ENCODE data around the gene CSRNP2. TPM values are rescaled to one million over a fixed set of nuclear protein-coding genes. Genes with fewer than 3 reads are reported as not detected.
"Not testable (repeated sequence)": the region's sequence is repeated elsewhere in the genome, so short reads cannot be mapped to it uniquely, and the experiment has no call there.

CSRNP2 gene
- total and polyA plus RNA-seq, 2 donors = 11.7 to 16.7 TPM

GRCh38 chr12:51017452-51017851, 65.9 kb downstream of the CSRNP2 start:
- H3K4me3 ChIP-seq (ENCODE audit: low read length in 2 of 2) = no peak overlapping the region
- DNase-seq (ENCODE audit: low read depth in 6 of 9, low spot score in 9 of 9) = no peak
- H3K9me3 ChIP-seq (ENCODE audit: control insufficient read depth in 2 of 2, insufficient read depth in 1 of 2, low read length in 1 of 2) = no peaks in the 10 kb centered on the region
- H3K27me3 ChIP-seq (ENCODE audit: control insufficient read depth in 2 of 2, insufficient read depth in 1 of 2, low read length in 1 of 2) = no peaks in the 10 kb centered on the region
- peaks cover 3 to 4% of the 10 kb centered on the region in 2 donors for H3K36me3 ChIP-seq (ENCODE audit: control insufficient read depth in 2 of 2, insufficient read depth in 2 of 2, low read length in 1 of 2)
- H3K27ac ChIP-seq (ENCODE audit: low read depth in 1 of 2, low read length in 1 of 2) = no peak overlapping the region
- H3K4me1 ChIP-seq (ENCODE audit: control insufficient read depth in 2 of 2, insufficient read depth in 2 of 2, low read length in 2 of 2) = peaks cover 23 to 38% of the 10 kb centered on the region in 2 donors

GRCh38 chr12:51014467-51014866, 68.9 kb downstream of the CSRNP2 start:
- H3K4me3 ChIP-seq (ENCODE audit: low read length in 2 of 2); H3K27ac ChIP-seq (ENCODE audit: low read depth in 1 of 2, low read length in 1 of 2); H3K36me3 ChIP-seq (ENCODE audit: control insufficient read depth in 2 of 2, insufficient read depth in 2 of 2, low read length in 1 of 2); DNase-seq (ENCODE audit: low read depth in 6 of 9, low spot score in 9 of 9); H3K27me3 ChIP-seq (ENCODE audit: control insufficient read depth in 2 of 2, insufficient read depth in 1 of 2, low read length in 1 of 2); H3K9me3 ChIP-seq (ENCODE audit: control insufficient read depth in 2 of 2, insufficient read depth in 1 of 2, low read length in 1 of 2): not testable (repeated sequence)
- WGBS = 98% methylated on average over 9 of the region's 9 CpGs
- peaks cover 3 to 20% of the 10 kb centered on the region in 2 donors for H3K4me1 ChIP-seq (ENCODE audit: control insufficient read depth in 2 of 2, insufficient read depth in 2 of 2, low read length in 2 of 2)

DNA sequence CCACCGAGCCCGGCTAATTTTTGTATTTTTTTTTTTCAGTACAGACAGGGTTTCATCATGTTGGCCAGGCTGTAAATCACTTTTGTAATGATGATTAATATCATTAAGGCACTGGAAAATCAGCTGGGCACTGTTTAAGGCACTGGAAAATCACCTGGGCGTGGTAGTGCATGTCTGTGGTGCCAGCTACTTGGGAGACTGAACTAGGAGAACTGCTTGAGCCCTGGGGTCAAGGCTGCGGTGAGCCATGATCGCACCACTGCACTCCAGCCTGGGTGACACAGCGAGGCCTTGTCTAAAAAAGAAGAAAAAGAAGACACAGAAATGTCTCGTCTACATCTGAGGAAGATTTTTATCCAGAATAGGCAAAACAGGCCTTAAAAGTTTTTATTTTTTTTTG, 70.0 kb downstream of the CSRNP2 start:
- Histone ChIP-seq H3K4me1 (ENCODE audit: control insufficient read depth in 2 of 2, insufficient read depth in 2 of 2, low read length in 2 of 2) (peaks cover 8 to 19% of the 10 kb centered on the region in 2 donors), H3K27ac (ENCODE audit: low read depth in 1 of 2, low read length in 1 of 2) (no peak overlapping the region), H3K36me3 (ENCODE audit: control insufficient read depth in 2 of 2, insufficient read depth in 2 of 2, low read length in 1 of 2) (peaks cover under 1 to 8% of the 10 kb centered on the region in 2 donors), H3K4me3 (ENCODE audit: low read length in 2 of 2) (no peak overlapping the region), H3K27me3 (ENCODE audit: control insufficient read depth in 2 of 2, insufficient read depth in 1 of 2, low read length in 1 of 2) (no peaks in the 10 kb centered on the region), H3K9me3 (ENCODE audit: control insufficient read depth in 2 of 2, insufficient read depth in 1 of 2, low read length in 1 of 2) (no peaks in the 10 kb centered on the region)
- no peak for DNase-seq (ENCODE audit: low read depth in 6 of 9, low spot score in 9 of 9)
- WGBS = 99% methylated on average over 7 of the region's 7 CpGs

DNA sequence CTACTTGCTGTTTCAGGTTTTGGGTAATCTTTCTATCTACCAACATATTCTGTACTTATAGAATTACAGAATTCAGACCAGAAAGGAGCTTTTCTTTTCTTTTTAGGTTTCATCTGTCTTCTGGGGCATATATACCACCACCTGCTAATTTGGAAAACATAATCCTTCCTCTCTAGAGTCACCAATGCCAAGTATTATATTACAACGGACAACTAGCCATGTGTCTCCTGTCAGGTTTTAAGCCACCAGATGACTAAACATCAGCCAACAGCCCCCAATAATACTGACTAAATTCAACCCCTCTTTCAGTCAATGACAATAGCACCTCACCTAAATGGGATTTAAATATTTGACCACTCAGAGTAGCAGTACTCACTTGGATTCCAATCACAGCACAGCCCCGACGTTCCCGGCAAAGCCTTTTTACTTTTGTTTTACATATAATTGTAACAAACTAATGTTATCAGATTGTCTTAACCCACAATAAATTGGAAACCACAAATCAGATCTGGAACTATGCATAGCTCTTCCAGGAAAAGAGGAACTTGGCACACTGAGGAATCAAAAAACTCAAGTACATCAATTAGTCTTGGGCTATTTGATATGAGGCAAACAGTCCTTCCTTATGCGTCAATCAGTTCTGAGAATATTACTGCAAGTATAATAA, 70.7 kb downstream of the CSRNP2 start:
- no peaks in the 10 kb centered on the region for H3K9me3 ChIP-seq (ENCODE audit: control insufficient read depth in 2 of 2, insufficient read depth in 1 of 2, low read length in 1 of 2)
- peaks cover 8 to 18% of the 10 kb centered on the region in 2 donors for H3K4me1 ChIP-seq (ENCODE audit: control insufficient read depth in 2 of 2, insufficient read depth in 2 of 2, low read length in 2 of 2)
- H3K4me3 ChIP-seq (ENCODE audit: low read length in 2 of 2) = no peak overlapping the region
- peaks cover 8 to 15% of the 10 kb centered on the region in 2 donors for H3K36me3 ChIP-seq (ENCODE audit: control insufficient read depth in 2 of 2, insufficient read depth in 2 of 2, low read length in 1 of 2)
- no peak for DNase-seq (ENCODE audit: low read depth in 6 of 9, low spot score in 9 of 9)
- 75% methylated on average over 5 of the region's 5 CpGs for WGBS
- no peaks in the 10 kb centered on the region for H3K27me3 ChIP-seq (ENCODE audit: control insufficient read depth in 2 of 2, insufficient read depth in 1 of 2, low read length in 1 of 2)
- no peak overlapping the region for H3K27ac ChIP-seq (ENCODE audit: low read depth in 1 of 2, low read length in 1 of 2)

DNA sequence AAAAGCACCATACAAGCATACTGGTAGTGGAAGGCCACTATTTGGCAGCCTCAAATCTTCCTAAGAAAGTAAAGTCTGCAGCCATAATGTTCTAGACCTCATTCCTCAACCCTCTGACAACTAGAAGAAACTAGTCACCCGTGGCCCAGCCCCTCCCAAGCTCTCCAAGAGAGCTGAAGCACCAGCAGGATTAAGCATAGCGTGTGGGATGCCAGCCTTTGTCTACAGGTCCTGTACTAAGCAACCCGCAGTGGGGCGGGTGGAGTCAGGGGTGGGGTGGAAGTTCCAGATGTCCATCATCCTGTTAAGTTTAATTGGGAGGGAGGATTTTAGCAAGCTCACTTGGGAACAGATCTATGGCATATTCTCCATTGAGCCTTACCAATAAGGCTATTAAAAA, 71.4 kb downstream of the CSRNP2 start:
- Histone ChIP-seq H3K9me3 (ENCODE audit: control insufficient read depth in 2 of 2, insufficient read depth in 1 of 2, low read length in 1 of 2) (no peaks in the 10 kb centered on the region), H3K4me1 (ENCODE audit: control insufficient read depth in 2 of 2, insufficient read depth in 2 of 2, low read length in 2 of 2) (peaks cover 6 to 18% of the 10 kb centered on the region in 2 donors), H3K27ac (ENCODE audit: low read depth in 1 of 2, low read length in 1 of 2) (peak overlapping the region in 1 of 2 donors; percentile 18), H3K36me3 (ENCODE audit: control insufficient read depth in 2 of 2, insufficient read depth in 2 of 2, low read length in 1 of 2) (peaks cover 14 to 23% of the 10 kb centered on the region in 2 donors), H3K4me3 (ENCODE audit: low read length in 2 of 2) (no peak overlapping the region), H3K27me3 (ENCODE audit: control insufficient read depth in 2 of 2, insufficient read depth in 1 of 2, low read length in 1 of 2) (no peaks in the 10 kb centered on the region)
- DNase-seq (ENCODE audit: low read depth in 6 of 9, low spot score in 9 of 9) = no peak
- 95% methylated on average over 4 of the region's 4 CpGs for WGBS

Other genes with a start within 250 kb of the CSRNP2 start
- gene TMPRSS12, start 240.7 kb downstream of the CSRNP2 start, total RNA-seq = not detected
- gene TMPRSS12, start 240.7 kb downstream of the CSRNP2 start, polyA plus RNA-seq = not detected
- gene HIGD1C, start 131.1 kb downstream of the CSRNP2 start, total RNA-seq = not detected
- not detected for gene HIGD1C, start 131.1 kb downstream of the CSRNP2 start, polyA plus RNA-seq
- gene SLC11A2, start 57.2 kb downstream of the CSRNP2 start, total RNA-seq = 26.9 TPM
- gene SLC11A2, start 57.2 kb downstream of the CSRNP2 start, polyA plus RNA-seq = 30.0 TPM
- 45.2 TPM for gene LETMD1, start 35.3 kb downstream of the CSRNP2 start, total RNA-seq
- 78.8 TPM for gene LETMD1, start 35.3 kb downstream of the CSRNP2 start, polyA plus RNA-seq
- 11.7 TPM for gene TFCP2, start 89.5 kb upstream of the CSRNP2 start, total RNA-seq
- gene TFCP2, start 89.5 kb upstream of the CSRNP2 start, polyA plus RNA-seq = 25.3 TPM
- gene POU6F1, start 134.5 kb upstream of the CSRNP2 start, total RNA-seq = 0.42 TPM
- gene POU6F1, start 134.5 kb upstream of the CSRNP2 start, polyA plus RNA-seq = 7.9 TPM
- 169 TPM for gene DAZAP2, start 155.2 kb upstream of the CSRNP2 start, total RNA-seq
- 279 TPM for gene DAZAP2, start 155.2 kb upstream of the CSRNP2 start, polyA plus RNA-seq
- 1.5 TPM for gene SMAGP, start 186.8 kb upstream of the CSRNP2 start, total RNA-seq
- gene SMAGP, start 186.8 kb upstream of the CSRNP2 start, polyA plus RNA-seq = 6.5 TPM
- gene BIN2, start 240.6 kb upstream of the CSRNP2 start, total RNA-seq = 63.3 TPM
- 57.7 TPM for gene BIN2, start 240.6 kb upstream of the CSRNP2 start, polyA plus RNA-seq

Data from thymus (tissue), 11 donors.